NCI-H1436 (cell line): Measurements from ENCODE around the gene C1QTNF9.
"Not testable (repeated sequence)": the region's sequence is repeated elsewhere in the genome, so short reads cannot be mapped to it uniquely, and the experiment has no call there.

Experiments
- DNase-seq: peaks from one replicate; lab custom pipeline; 2025; lab: John Stamatoyannopoulos, UW

Gene C1QTNF9

GRCh38 chr13:24323036-24323738, 13.8 kb downstream of the C1QTNF9 start:
- DNase-seq, result no peak

GRCh38 chr13:24323739-24324075, 14.3 kb downstream of the C1QTNF9 start:
- no peak for DNase-seq

- DNase-seq, result not testable (repeated sequence)
These were observed 18.2 kb downstream of the C1QTNF9 start for GRCh38 chr13:24327598-24327997.

GRCh38 chr13:24328145-24328544, 18.8 kb downstream of the C1QTNF9 start:
- DNase-seq, result no peak

GRCh38 chr13:24338721-24339120, 29.3 kb downstream of the C1QTNF9 start:
- no peak for DNase-seq

GRCh38 chr13:24339937-24340607, 30.7 kb downstream of the C1QTNF9 start:
- DNase-seq, result no peak

DNA sequence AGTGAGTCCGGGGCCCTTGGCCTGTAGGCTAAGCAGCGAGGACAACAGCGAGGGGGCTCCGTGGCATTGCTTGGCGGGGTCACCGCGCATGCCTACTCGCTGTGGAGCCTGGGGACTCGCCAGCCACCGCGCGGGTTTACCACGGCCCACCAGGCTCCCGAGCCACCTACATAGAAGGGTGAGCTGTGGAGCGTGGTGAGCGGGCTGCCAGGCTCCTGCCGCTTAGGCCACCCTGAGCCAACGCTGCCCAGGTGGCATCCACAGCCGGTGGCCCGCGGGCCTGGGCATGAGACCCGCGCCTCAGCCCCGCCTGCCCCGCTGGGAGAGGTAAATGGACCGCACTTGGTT, 31.2 kb downstream of the C1QTNF9 start:
- DNase-seq, result no peak

DNA sequence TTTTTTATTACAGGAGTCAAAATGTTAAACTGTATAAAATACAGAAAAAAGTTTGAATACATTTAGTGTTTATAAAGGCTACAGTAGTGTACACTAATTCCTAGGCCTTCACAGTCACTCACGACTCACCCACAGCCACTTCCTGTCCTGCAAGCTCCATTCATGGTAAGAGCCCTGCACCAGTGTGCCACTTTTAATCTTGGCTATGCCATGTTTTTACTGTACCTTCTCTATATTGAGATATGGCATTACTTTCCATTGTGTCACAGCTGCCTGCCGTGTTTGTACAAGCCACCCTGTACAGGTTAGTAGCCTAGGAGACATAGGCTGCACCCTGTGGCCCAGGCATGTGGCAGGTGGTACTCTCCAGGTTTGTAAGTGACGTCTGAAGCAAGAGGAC, 32.1 kb downstream of the C1QTNF9 start:
- DNase-seq, result no peak

- DNase-seq, result no peak
These were observed 39.0 kb downstream of the C1QTNF9 start for GRCh38 chr13:24348385-24348784.

DNA sequence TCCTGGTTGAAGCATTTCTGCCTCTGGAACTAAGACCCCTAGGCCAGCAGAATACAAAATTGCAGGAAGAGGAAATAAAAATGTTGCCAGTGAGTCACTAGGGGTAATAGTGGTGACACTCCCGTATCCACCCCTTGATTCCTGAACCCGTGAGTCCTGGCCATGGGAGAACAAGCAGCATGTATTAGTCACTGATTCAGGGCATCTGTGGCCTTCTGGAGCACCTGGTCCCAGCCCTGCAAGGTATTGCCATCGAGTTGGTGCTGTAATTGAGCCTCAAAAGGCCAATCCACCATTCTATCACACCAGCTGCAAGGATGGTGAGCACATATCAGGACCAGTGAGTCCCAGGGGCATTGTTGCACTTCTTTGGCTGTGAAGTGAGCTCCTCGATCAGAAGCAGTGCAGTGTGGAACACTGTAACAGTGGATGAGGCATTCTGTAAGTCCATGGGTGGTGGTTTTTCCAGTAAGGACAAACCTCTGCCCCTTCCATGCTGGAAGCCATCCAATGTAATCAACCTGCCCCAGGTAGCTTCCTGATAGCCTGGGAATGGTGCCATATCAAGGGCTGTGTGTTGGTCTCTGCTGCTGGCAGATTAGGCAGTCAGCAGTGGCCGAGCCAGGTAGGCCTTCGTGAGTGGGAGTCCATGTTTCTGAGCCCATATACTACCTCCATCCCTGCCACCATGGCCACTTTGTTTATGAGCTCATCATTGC, 39.6 kb downstream of the C1QTNF9 start:
- DNase-seq, result no peak

DNA sequence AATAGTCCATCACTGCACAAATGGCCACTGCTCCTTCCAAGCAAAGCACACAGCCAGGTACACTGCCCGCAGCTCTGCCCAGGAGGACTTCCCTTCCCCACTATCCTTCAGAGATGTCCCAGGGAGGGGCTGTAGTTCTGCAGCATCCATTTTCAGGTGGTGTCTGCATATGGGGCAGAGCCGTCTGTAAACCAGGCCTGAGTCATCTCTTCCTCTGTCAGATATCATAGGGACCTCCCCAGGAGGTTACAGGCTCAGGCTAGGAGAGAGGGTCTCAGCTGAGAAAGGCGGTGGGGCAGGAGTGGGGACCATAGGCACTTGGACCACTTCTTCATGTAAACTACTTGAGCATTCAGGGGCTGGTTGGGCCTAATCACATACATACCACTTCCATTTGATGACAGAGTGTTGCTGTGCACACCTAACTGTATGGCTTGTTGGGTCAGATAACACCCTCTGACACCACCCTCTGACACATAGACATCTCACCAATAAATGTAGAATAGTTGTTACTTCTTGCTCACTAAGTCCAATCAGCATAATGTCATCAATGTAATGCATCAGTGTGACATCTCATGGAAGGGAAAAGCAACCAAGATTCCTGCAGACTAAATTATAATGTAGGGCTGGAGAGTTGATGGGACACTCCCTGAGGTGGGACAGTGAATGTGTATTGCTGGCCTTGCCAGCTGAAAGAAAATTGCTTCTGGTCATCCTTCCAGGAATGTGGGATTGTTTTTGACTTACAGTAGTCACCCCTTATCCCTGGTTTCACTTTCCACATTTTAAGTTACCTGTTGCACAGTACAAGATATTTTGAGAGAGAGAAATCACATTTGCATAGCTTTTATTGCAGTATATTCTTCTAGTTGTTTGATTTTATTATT, 40.6 kb downstream of the C1QTNF9 start:
- not testable (repeated sequence) for DNase-seq

- no peak for DNase-seq
These were observed 42.0 kb downstream of the C1QTNF9 start for GRCh38 chr13:24351423-24351822.

- no peak for DNase-seq
These were observed 44.4 kb downstream of the C1QTNF9 start for GRCh38 chr13:24353736-24354135.

GRCh38 chr13:24355103-24355502, 45.7 kb downstream of the C1QTNF9 start:
- DNase-seq, result no peak

GRCh38 chr13:24356270-24356669, 46.9 kb downstream of the C1QTNF9 start:
- DNase-seq, result no peak

DNA sequence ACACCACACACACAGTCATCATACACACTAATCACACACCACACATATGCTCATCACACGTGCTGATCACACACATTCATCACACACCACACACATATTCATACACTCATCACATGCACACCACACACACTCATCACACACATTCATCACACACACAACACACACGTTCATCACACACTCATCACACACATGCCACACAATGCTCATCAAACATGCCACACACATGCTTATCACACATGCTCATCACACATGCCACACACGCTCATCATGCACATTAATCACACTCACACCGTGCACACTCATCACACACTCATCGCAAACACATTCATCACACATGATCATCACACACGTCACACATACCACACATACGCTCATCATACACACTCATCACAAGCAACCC, 47.5 kb downstream of the C1QTNF9 start:
- DNase-seq, result no peak

- DNase-seq, result no peak
These were observed 48.4 kb downstream of the C1QTNF9 start for GRCh38 chr13:24357756-24358155.

DNA sequence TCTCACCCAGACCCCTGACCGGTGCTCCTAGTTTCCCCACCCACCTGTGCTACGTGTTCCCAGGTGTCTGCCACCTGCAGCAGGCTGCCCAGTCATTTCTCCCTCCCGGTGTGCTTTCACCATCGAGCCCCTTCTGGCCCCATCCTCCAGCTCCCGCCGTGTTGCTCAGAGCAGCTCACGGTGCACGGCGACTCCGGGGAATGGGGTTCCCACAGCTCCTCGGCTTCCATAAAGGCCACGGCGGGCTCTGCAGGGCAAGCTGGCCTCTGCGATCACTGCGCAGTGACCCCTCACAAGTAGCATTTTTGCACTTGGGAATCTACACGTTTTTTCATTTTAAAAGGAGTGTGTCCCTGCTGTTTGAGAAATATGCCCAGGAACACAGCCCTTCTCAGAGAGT, 49.5 kb downstream of the C1QTNF9 start:
- not testable (repeated sequence) for DNase-seq

- not testable (repeated sequence) for DNase-seq
These were observed 49.9 kb downstream of the C1QTNF9 start for GRCh38 chr13:24359252-24359651.

DNA sequence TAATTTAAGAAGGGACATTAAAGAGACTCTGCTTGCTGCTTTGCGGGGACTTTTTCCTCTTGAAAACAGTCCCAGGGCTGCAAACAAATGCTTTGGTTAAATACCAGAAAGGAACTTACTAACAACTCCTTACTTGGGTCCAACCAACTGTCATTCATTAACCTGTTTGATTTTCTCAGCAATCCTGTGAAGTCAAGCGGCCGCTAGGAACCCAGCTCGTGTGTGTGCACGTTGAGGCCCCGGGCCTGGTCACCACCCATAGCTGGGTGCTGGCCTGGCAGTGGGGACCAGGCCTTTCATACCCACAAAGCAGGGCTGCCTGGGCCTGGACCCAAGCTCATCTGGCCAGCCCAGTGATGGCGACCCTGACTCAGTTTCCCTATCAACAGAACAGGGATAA, 50.7 kb downstream of the C1QTNF9 start:
- DNase-seq, result no peak

DNA sequence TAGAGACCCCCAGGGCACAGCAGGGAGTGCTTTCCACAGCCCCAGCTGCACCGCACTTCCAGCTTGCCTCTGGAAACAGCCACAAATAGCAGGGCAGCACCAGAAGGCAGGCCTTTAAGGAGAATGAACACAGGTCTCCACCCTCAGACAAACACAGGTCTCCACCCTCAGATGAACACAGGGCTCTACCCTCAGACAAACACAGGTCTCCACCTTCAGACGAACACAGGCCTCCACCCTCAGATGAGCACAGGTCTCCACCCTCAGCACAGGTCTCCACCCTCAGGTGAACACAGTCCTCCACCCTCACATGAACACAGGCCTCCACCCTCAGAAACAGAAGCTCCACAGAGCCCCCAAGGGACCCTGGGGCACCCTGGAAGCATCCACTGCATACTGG, 51.7 kb downstream of the C1QTNF9 start:
- no peak for DNase-seq

- no peak for DNase-seq
These were observed 52.5 kb downstream of the C1QTNF9 start for GRCh38 chr13:24361852-24362366.
